K562 (cell line): ENCODE data around the gene LGALS3. TPM values are rescaled to one million over a fixed set of nuclear protein-coding genes. Genes with fewer than 3 reads are reported as not detected.

ENCODE experiments used
- E2F6 ChIP-seq, 2 experiments: IDR thresholded peaks; 2 replicates each; pipeline ENCODE4 v1.6.1; 2011; ENCODE audit warnings: borderline replicate concordance in 1 of 2, control low read depth in 1 of 2, low read depth in 1 of 2, low read length in 1 of 2, mild to moderate bottlenecking in 1 of 2, mixed read lengths in 1 of 2, moderate library complexity in 1 of 2; ENCODE audit not compliant: insufficient read depth in 1 of 2, insufficient read length in 1 of 2, poor library complexity in 1 of 2, severe bottlenecking in 1 of 2; ENCODE audit errors: extremely low read depth in 1 of 2
- FOXM1 ChIP-seq, 2 experiments: fragments of 450-650 bp in 1 of 2; sonication (generic) in 1 of 2; formaldehyde crosslinking in 1 of 2; IDR thresholded peaks; 2 replicates each; pipeline versions ENCODE4 v1.6.1 to v1.9.0; 2017 to 2022; ENCODE audit warnings: low read depth in 2 of 2, mild to moderate bottlenecking in 2 of 2, missing genetic modification reagents in 1 of 2, moderate library complexity in 1 of 2
- PRDM10 ChIP-seq: fragments of 450-650 bp; IDR thresholded peaks from 2 replicates; pipeline ENCODE4 v1.6.1; 2018; ENCODE audit not compliant: partially characterized antibody
- ZBTB11 ChIP-seq, 3 experiments: fragments of 200-800 bp in 1 of 3; fragments of 250-450 bp in 1 of 3; fragments of 450-650 bp in 1 of 3; sonication (Bioruptor Pico) in 1 of 3; sonication (Bioruptor generic) in 1 of 3; formaldehyde crosslinking in 1 of 3; IDR thresholded peaks; 2 replicates each; pipeline versions ENCODE4 v1.6.1 to v1.8.0; 2016 to 2022; ENCODE audit warnings: mild to moderate bottlenecking in 2 of 3, missing genetic modification characterization in 2 of 3, missing compliant biosample characterization in 1 of 3, moderate library complexity in 1 of 3
- polyA plus RNA-seq, 8 experiments: library from polyadenylated mRNA; depleted of rRNA in 4 of 8; stranded (reverse) in 5 of 8; unstranded in 3 of 8; fragments of >200 nt; fragmentation: Nextera tagmentation in 2 of 8; fragmentation: Illumina TruSeq in 1 of 8; extraction: Ambion mirVana in 2 of 8; extraction: Trizol in 1 of 8; gene quantifications; 2 replicates each; pipeline versions ENCODE4 v1.2.1 to v1.2.3, GENCODE V29; 2011 to 2014; ENCODE audit warnings: inconsistent platforms in 1 of 8, missing spikeins in 1 of 8
- total RNA-seq, 7 experiments: library from RNA; depleted of rRNA in 6 of 7; stranded (reverse); fragments of >200 nt in 6 of 7; fragmentation: Illumina TruSeq in 2 of 7; extraction: Trizol in 2 of 7; gene quantifications; 2 replicates each; pipeline versions ENCODE4 v1.2.1 to v1.2.3, GENCODE V29; 2011 to 2021; ENCODE audit warnings: low replicate concordance in 1 of 7

LGALS3 gene
- total and polyA plus RNA-seq, 9 of the 15 experiments (the other 6 are each of a cell fraction or from before 2014, with no cell fraction given), result 0.04 to 1.9 (median 1.1) TPM

- TF ChIP-seq ZBTB11 (CRISPR knock-in tag; IDR thresholded peaks at IDR 0.05) (no peak), PRDM10 (peak; percentile 95), FOXM1 (IDR thresholded peaks at IDR 0.05; ENCODE audit: low read depth) (peak; percentile 97), FOXM1 (CRISPR knock-in tag; IDR thresholded peaks at IDR 0.05; ENCODE audit: low read depth) (peak; percentile 74; the same call in 1 of the 2 replicates), E2F6 (IDR thresholded peaks at IDR 0.05; ENCODE audit: borderline replicate concordance in 1 of 2, extremely low read depth in 1 of 2, insufficient read depth in 1 of 2, insufficient read length in 1 of 2, low read depth in 1 of 2, low read length in 1 of 2, poor library complexity in 1 of 2, severe bottlenecking in 1 of 2) (peak; percentile 74 to 83)
Measured at GRCh38 chr14:55191203-55192053, 62.4 kb downstream of the LGALS3 start, which contains the start of gene DLGAP5 (continued).
